HG03045 (cell line): Measurements from ENCODE around the gene U2AF2.

Experiments
- ATAC-seq: cut with Tn5 transposase; IDR thresholded peaks from one replicate; pipeline ENCODE4 v1.9.1; 2021; ENCODE audit warnings: mild to moderate bottlenecking, moderate library complexity; ENCODE audit not compliant: unreplicated experiment

Gene U2AF2

DNA sequence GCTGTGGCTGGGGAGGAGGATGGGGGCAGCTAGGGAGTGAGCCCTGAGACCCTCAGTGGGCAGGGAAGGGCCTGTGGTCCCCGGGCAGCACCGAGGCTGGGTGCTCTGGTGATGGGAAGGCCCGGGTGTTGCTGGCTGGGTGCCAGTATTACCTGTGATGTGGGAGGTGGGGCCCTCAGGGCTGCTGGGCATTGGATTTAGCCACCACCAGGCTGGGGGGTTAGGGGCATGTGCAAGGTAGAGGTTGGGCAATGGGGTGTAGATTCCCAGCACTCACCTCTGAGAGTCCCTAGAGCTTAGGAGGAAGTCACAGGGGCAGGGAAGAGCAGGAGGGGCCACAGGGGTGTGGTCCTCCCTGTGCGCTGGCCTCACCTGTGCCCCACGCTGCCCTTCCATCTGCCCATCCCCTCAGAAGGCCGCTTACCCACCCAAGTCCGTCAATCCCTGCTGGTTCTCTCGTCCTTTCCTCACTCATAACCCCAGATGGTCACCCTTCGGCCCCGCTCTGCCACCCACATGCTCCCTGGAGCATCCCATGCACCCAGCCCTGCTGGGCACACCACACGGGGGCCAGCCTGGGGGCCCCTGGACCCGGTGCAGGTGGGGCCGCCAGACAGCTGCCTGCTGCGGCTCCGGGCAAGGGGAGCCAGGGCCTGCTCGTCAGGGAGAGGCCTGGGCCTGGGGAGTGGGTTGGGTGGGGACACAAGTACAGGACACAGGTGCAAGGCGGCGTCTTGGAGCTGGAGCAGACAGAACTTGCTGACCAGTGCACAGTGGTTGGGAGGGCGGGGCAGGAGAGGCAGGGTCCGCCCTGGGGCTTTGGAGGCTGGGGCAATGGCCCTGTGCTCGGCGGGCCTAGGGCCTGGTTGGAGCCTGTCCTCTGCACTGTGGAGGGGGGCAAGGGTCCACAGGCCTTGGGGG lies 32.7 kb downstream of the U2AF2 start:
- no peak for ATAC-seq

DNA sequence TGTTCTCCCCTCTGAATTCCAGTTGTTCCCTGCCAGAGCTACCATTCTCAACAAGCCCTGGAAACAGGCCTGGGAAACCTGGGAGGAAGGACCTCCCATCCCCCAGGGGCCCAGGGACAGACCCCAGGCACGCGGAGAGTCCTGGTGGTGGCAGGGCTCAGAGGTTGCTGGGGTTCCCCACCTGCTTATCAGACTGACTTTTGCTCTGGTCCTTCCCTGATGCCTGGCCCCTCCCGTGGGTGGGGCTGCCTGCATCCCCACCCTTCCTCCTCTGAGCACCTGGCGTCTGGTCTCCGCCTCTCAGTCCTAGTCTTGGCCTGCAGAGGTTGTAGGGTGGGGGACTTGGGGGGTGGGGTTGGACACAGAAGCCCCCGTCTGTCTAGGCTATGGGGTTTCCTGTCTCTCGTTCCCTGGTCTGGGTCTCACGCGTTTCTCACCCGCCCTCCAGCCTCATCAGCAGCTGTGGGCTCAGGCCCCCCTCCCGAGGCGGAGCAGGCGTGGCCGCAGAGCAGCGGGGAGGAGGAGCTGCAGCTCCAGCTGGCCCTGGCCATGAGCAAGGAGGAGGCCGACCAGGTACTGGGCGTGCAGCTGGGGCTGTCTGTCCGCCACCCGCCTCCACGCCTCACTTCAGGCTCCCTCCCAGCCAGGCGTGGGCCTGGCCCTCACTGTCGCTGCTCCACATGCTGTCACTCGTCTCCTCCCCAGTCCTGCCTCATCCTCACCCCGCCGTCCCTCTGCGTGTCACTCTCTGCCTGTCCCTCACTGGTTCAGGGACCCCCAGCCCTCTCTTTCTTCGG lies 33.8 kb downstream of the U2AF2 start:
- ATAC-seq, result no peak

GRCh38 chr19:55689411-55690108 lies 34.7 kb downstream of the U2AF2 start:
- no peak for ATAC-seq

GRCh38 chr19:55690109-55690768 lies 35.4 kb downstream of the U2AF2 start:
- no peak for ATAC-seq

- no peak for ATAC-seq
These were observed 36.1 kb downstream of the U2AF2 start for GRCh38 chr19:55690769-55691545.

DNA sequence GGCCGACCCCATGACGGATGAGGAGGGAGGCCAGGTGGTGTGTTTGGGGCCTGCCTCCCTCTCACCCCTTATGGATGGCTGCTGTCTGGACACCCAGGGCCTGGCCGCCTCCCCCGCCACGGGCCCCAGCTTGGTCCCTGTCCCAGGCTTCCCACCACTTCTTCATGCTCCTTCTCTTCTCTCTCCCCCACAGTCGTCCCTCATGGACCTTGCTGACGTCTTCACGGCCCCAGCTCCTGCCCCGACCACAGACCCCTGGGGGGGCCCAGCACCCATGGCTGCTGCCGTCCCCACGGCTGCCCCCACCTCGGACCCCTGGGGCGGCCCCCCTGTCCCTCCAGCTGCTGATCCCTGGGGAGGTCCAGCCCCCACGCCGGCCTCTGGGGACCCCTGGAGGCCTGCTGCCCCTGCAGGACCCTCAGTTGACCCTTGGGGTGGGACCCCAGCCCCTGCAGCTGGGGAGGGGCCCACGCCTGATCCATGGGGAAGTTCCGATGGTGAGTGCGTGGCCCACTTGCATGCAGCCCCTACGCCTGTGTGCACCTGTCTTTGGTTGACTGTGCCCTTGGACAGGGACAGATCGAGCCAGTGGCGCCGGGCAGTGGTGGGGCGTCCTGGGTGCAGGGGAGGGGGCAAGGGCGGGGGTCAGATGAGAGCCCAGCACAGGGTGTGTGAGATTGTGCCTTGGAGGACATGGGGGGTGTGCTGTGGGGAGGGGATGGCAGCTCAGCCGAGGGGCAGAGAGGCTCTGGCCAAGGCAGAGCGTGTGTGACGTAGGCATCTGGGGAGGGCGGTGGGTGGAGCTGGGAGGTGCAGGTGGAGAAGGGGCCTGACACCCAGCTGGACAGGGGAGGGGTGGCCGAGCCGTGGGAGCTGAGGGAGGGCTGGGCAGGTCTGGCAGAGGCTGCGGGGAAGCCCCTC lies 37.0 kb downstream of the U2AF2 start:
- ATAC-seq, result no peak

DNA sequence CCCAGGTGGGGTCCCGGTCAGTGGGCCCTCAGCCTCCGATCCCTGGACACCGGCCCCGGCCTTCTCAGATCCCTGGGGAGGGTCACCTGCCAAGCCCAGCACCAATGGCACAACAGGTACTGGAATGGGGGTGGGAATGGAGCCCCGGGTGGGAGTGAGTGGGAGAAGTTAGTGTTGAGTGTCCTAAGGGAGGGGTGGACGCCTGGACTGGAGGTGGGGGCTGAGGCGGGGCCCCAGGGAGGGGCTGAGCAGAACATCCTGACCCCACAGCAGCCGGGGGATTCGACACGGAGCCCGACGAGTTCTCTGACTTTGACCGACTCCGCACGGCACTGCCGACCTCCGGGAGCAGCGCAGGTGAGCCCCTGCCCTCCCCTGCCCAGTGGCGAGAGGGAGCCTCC lies 37.8 kb downstream of the U2AF2 start:
- no peak for ATAC-seq

DNA sequence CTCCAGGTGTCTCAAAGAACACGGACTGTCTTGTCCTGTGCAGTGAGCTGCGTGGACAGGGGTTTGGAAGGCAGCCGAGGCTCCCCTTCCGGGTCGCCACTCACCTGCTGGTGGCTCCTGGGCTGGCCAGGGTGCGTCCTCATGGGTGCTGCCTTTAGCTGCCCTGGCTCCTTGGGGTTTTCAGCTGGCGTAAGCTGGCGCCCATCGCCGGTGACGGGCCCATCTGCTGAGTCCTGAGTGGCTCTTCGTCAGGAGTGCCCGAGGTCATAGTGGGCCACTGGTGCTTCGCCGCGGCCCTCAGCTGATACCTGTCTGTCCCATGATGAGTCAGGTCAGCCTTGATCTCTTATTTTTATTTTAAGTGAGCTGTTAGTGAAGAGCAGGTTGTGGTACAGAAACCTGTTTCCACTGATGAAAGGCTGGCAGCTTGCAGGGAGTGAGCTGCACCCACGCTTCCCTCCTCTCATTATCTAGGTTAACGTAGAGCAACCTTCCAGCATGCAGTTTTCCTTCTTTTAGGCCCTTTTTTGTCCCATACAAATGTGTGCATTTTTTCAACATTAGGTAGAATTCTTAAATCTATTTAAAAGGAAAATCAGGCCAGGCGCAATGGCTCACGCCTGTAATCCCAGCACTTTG lies 38.6 kb downstream of the U2AF2 start:
- ATAC-seq, result no peak

- no peak for ATAC-seq
These were observed 39.4 kb downstream of the U2AF2 start for GRCh38 chr19:55694241-55694655.

- no peak for ATAC-seq
These were observed 40.0 kb downstream of the U2AF2 start for GRCh38 chr19:55694656-55695491.

DNA sequence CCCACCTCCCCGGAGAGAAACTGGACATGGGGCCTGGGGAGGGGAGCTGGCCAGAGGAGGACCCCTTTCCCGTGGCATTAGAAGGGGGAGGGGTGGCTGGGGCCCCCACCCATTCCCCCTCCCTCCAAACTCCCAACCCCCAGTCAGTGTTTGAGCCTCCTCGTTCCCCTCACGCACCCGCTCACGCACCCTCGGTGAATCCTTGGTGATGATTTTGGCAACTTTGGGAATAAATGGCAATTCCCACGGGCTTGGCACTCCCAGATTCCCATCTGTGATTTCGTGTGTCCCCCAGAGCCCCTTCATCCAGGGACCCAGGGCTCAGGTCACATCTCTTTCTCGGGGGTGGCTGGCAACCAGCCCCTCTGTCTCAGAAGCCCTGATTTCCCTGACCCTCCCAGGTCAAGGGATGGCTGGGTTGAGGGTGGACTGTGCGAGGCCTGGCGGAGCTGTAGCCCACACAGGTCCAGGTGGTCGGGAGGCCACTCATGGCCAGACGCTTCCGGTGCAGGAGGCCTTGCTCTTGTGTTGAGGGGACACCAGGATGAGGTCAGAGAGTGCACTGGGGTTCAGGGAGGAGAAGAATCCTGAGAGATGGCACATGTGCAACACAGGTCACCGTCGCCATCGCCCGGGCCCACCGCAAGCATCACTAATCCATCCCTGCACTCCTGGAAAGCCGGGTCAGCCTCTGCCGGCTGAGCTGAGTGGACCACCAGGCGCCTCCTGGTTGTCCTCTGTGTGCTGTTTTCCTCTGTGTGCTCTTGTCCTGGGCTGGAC lies 40.9 kb downstream of the U2AF2 start:
- ATAC-seq, result no peak

- ATAC-seq, result no peak
These were observed 41.6 kb downstream of the U2AF2 start for GRCh38 chr19:55696301-55697068.

DNA sequence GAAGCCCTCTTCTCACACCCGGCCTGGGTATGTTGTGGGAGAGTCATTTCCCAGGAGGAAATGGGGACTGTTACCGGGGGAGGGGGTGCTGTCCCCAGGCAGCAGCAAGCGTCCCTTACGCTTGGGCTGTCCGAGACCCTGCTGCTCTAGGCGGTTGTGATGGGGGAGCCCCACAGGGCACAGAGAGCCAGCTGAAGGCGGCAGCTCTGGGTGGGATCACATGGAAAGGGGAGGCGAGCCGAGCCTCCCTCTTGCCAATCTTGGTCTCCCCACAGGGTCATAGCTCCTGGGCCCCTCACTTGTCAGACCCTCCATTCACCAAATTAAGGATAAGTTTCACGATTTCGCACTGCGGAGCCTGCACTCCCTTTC lies 42.2 kb downstream of the U2AF2 start:
- ATAC-seq, result no peak

DNA sequence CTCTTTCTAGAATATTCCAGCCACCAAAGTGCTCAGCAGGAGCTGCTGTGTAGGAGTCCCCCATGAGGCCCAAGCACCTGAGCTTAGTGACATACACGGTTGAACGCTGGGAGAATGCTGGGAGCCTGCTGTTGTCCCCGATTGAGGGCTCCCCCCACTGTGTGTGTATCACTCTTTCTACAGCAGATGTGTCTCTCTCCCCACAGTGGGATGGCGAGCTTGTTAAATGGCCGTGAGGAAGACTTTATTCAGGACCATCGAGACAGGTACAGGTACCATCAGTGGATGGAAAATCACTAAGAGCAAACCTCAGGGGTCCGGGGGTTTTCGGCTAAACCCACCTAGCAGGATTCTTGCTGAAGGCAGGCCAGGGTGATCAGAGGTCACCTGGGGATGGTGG lies 42.9 kb downstream of the U2AF2 start:
- no peak for ATAC-seq

- no peak for ATAC-seq
These were observed 43.4 kb downstream of the U2AF2 start for GRCh38 chr19:55698256-55698655.

- no peak for ATAC-seq
These were observed 44.4 kb downstream of the U2AF2 start for GRCh38 chr19:55699221-55699620.
